ENCODE results near the gene ADAMTSL2.

ADAMTSL2 gene

DNA sequence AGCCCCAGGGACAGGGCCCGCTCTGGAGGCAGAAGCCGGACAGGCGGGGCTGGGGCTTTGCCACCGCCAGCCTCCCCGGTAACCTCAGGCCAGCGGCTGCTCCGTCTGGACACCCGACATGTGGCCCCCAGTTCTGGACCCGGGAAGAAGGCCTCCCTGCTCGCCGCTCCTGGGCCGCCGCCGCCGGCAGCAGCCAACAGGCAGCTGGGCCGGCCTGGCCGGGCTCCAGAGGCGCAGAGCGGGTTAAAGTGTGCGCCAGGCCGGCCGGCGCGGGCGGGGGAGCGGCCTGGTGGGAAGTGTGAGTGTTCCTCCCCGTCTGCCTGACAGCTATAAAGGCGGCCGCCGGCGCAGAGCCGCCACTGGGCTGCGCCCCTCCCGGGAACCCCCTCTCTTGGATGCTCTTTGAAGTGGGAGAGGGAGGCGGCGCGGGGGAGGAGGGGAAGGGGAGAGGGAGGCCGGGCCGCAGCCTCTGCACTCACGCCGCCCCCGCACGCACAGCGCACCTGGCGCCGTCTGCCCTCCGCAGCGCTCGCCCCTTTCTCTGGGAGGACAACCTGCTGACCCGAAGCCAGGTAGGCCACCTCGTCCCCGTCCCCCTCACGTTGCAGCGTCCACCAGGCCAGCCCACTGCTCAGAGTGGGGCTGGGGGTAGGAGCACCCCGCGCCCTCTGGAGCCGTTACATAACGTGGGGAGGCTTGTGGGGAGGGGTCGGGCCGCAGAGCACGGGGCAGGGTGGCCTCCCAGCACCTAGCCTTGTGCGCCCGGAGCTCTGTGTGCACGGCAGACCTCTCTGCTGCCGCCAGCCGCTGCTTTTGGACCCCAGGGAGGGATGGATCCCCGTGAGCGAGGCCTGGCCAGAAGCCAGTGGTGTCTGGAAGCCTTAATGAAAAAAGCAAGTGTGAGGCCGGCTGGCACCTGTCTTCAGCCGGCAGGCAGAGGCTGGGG is at the start of gene ADAMTSL2:
TSS of gene ADAMTSL2 (plus strand) at position 359 of the 946 bp plus-strand sequence. CDS start 2,009 bp downstream, outside the sequence.
- TF ChIP-seq, protein P1, sequence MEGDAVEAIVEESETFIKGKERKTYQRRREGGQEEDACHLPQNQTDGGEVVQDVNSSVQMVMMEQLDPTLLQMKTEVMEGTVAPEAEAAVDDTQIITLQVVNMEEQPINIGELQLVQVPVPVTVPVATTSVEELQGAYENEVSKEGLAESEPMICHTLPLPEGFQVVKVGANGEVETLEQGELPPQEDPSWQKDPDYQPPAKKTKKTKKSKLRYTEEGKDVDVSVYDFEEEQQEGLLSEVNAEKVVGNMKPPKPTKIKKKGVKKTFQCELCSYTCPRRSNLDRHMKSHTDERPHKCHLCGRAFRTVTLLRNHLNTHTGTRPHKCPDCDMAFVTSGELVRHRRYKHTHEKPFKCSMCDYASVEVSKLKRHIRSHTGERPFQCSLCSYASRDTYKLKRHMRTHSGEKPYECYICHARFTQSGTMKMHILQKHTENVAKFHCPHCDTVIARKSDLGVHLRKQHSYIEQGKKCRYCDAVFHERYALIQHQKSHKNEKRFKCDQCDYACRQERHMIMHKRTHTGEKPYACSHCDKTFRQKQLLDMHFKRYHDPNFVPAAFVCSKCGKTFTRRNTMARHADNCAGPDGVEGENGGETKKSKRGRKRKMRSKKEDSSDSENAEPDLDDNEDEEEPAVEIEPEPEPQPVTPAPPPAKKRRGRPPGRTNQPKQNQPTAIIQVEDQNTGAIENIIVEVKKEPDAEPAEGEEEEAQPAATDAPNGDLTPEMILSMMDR (conservative IDR thresholded peaks at IDR 0.05; ENCODE audit: low read length), result no peak
- DNase-seq (ENCODE audit: low read depth), result peak; percentile 34
- no peak within 1 kb of the TSS for H3K4me3 ChIP-seq (ENCODE audit: low read length)

DNA sequence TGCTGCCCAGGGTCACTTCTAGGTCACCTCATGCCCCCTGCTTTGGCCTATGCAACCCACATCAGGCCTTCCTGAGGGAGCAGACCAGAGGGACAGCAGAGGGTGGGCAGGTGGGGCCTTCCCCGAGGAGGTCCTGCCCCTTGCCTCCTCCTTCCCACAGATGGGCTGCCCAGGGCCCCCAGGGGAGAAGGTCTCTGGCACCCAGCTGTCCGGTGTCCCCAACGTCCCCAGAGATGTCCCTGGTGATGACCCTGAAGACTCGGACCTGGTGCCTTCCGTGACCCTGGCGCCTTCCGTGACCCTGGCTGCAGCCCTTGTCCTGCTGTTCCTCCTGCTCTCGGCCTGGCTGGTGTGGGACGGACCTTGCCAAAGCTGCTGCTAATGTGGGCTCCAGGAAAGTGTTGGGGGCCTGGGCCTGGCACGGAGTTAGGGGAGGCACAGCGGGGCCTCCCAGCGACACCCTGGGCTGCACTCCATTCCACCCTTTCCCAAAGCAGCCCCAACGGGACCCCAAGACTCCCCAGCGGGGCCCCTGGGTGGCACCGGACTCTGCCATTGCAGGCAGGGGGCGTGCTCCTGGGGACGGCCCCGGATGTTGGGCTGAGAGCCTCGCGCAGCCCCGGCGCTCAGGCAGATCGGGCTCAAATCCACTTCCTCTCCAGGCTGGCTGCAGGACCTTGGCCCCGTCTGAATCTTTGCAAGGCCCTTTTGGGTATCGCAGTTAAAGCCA is 48.8 kb upstream of the ADAMTSL2 start:
- no peak overlapping the region for H3K4me3 ChIP-seq (ENCODE audit: low read length)
- TF ChIP-seq, protein P1 (conservative IDR thresholded peaks at IDR 0.05; ENCODE audit: low read length), result no peak
- DNase-seq (ENCODE audit: low read depth), result no peak

DNA sequence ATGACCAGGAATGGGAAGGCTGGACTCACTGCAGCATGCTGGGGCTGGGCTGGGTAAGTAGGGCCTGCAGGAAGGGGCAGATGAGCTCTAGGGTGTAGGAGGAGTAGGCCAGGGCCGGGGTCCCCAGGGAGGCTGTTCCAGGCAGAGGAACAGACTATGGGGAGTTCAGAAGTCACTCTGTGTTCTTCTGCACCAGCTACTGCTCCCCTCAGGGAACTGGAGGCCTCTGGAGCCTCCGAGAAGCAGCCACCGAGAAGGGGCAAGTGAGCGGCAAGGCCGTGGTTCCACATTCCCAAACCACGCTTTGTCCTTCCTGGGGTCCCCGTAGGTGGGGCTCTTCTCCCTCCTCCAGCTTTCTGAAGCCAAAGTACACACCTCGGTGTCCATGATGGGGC is 47.2 kb upstream of the ADAMTSL2 start:
- TF ChIP-seq, protein P1 (conservative IDR thresholded peaks at IDR 0.05; ENCODE audit: low read length), result no peak
- H3K4me3 ChIP-seq (ENCODE audit: low read length), result no peak overlapping the region
- no peak for DNase-seq (ENCODE audit: low read depth)

DNA sequence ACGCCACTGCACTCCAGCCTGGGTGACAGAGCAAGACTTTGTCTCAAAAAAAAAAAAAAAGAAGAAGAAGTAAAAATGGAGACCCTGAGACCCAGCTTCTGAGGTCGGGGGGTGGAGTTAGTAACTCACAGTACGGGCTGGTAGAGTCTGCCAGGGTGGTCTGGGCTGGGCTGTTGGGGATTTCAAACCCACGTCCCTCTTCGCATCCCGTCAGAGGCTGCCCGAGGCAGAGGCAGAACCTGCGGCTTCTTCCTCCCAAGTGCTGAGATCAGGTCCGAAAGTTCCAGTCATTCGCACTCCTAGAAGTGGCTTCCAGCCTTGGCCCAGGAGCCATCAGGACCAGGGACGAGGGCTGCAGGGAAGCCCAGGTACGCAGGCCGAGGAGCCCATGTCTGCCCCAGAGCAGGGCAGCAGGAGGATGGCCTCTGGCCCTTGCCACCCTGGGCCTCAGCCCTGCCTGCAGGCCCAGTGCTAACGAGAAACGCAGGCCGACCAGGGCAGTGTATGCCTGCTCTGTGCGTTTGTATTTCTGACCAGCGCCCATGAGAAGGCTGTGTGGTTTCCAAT is 45.7 kb upstream of the ADAMTSL2 start:
- DNase-seq (ENCODE audit: low read depth), result no peak
- TF ChIP-seq, protein P1 (conservative IDR thresholded peaks at IDR 0.05; ENCODE audit: low read length), result no peak
- H3K4me3 ChIP-seq (ENCODE audit: low read length), result no peak overlapping the region

DNA sequence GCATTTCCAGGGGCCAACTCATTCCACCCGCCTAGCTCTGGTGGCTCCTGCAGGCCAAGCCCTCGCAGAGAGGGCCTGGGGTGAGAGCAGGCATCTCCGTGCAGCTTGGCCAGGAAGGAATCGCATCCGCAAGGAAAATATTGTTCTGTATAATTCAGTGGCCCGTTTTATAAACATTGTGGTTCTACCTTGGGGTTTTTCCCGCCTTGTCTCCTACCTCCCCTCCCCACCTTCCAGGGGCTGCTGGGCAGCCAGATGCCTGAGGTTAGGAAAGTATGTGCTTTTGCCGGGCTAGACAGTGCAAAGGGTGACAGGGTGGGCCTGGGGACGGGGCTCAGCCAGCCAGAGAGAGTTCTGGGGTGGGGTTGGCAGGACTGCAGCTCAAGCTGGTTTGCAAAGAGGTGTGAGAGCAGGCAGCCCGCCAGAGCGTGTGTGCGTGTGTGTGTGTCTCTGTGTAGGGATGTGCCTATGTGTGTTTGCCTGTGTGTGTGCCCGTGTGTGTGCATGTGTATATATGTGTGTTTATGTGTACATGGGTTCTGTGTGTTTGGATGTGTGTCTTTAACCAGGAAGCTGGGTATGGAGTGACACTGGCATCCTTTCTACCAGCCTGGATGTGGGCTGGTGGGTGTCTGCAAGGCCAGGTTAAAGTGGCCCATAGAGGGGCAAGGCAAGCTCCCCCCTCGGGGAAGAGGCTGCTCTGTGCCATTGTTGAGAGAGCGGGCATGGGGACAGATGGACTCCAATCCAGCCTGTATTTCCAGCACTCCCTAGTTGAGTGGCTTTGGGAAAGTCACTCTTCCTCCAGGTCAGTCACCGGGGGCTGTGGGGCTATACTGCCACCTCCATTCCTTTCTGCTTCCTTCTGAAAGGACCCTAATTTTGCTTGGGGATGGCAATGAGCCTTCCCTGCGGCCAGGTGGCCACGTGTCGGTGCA is 45.0 kb upstream of the ADAMTSL2 start:
- H3K4me3 ChIP-seq (ENCODE audit: low read length), result no peak overlapping the region
- TF ChIP-seq, protein P1 (conservative IDR thresholded peaks at IDR 0.05; ENCODE audit: low read length), result no peak
- no peak for DNase-seq (ENCODE audit: low read depth)

DNA sequence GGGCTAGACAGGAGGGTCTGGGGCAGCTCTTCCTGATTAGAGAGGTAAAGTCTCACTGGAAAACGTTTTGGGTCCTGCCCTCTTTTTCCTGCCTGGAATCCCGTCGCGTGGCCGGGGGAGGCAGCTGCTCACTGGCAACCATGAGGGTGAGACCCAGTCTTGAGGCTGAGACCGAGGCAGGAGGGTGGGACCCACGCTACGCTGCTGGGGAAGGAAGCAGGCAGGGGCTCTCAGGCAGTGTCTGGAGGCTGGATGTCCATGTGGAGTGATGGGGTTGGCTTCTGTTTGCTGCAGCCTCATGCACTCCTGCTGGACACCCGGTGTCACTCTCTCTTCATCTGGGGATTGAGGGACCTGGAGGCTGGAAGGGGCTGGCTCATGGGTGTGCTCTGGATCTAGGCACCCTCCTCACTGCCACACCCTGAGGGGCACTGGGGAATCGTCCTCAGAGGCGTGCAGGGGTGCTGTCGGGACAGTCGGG is 44.3 kb upstream of the ADAMTSL2 start:
- TF ChIP-seq, protein P1 (conservative IDR thresholded peaks at IDR 0.05; ENCODE audit: low read length), result no peak
- no peak for DNase-seq (ENCODE audit: low read depth)
- H3K4me3 ChIP-seq (ENCODE audit: low read length), result no peak overlapping the region

Measured in AG10803 (cell line).